HEK293 (cell line): ENCODE results near the gene SIRPB2.

Experiments
- CTCF ChIA-PET: fragments of 350-600 bp; formaldehyde crosslinking; extraction: SDS; loops from one replicate; lab custom pipeline; 2021; ENCODE audit warnings: antibody characterized with exemption; lab: Yijun Ruan, JAX
- POLR2A ChIA-PET: fragments of 300-600 bp; formaldehyde crosslinking; extraction: SDS; loops from one replicate; lab custom pipeline; 2020; ENCODE audit warnings: antibody characterized with exemption, inconsistent platforms; lab: Yijun Ruan, JAX
- H3K27ac ChIP-seq: fragments of 200-500 bp; sonication (Bioruptor generic); 2 replicates; pipeline ENCODE4 v1.5.1; 2014; ENCODE audit warnings: low read depth, low read length, control low read depth, inconsistent platforms; ENCODE audit errors: extremely low read depth
- H3K36me3 ChIP-seq, 2 experiments: fragments of 200-500 bp in 1 of 2; sonication (Bioruptor generic) in 1 of 2; 1 replicate in 1 of 2; 2 replicates in 1 of 2; pipeline ENCODE4 v1.5.1; 2014 to 2017; ENCODE audit warnings: inconsistent platforms in 2 of 2, low read length in 2 of 2; ENCODE audit not compliant: control insufficient read depth in 2 of 2, insufficient read depth in 1 of 2
- H3K4me1 ChIP-seq: fragments of 200-500 bp; sonication (Bioruptor generic); 2 replicates; pipeline ENCODE4 v1.5.1; 2014; ENCODE audit warnings: mild to moderate bottlenecking, low read length, inconsistent platforms; ENCODE audit not compliant: control insufficient read depth, insufficient read depth
- H3K4me3 ChIP-seq: 2 replicates; pipeline ENCODE4 v1.5.1; 2011; ENCODE audit warnings: low read depth, mild to moderate bottlenecking, control low read depth, low read length, moderate library complexity
- H3K9me3 ChIP-seq: fragments of 200-500 bp; sonication (Bioruptor generic); 2 replicates; pipeline ENCODE4 v1.5.1; 2014; ENCODE audit warnings: low read depth, low read length, inconsistent platforms; ENCODE audit not compliant: control insufficient read depth, insufficient read depth
- CTCF ChIP-seq: fragments of 450-650 bp; formaldehyde crosslinking; IDR thresholded peaks from 2 replicates; pipeline ENCODE4 v1.5.1; 2016; ENCODE audit warnings: missing biosample characterization, missing genetic modification characterization
- EGR2 ChIP-seq: fragments of 450-650 bp; formaldehyde crosslinking; IDR thresholded peaks from 2 replicates; pipeline ENCODE4 v1.5.1; 2016; ENCODE audit warnings: low read depth, missing biosample characterization, missing genetic modification characterization
- GLI2 ChIP-seq: fragments of 450-650 bp; formaldehyde crosslinking; IDR thresholded peaks from 2 replicates; pipeline ENCODE4; 2017; ENCODE audit warnings: missing biosample characterization, missing genetic modification characterization, low read depth, borderline replicate concordance
- SCRT1 ChIP-seq: fragments of 450-650 bp; formaldehyde crosslinking; IDR thresholded peaks from 2 replicates; pipeline ENCODE4 v1.5.1; 2016; ENCODE audit warnings: missing biosample characterization, missing genetic modification characterization, borderline replicate concordance
- SCRT2 ChIP-seq: fragments of 450-650 bp; formaldehyde crosslinking; IDR thresholded peaks from 2 replicates; pipeline ENCODE4 v1.5.1; 2016; ENCODE audit warnings: missing biosample characterization, missing genetic modification characterization
- WT1 ChIP-seq: fragments of 450-650 bp; formaldehyde crosslinking; IDR thresholded peaks from 2 replicates; pipeline ENCODE4 v1.5.1; 2016; ENCODE audit warnings: missing biosample characterization, missing genetic modification characterization
- ZBTB17 ChIP-seq: fragments of 450-650 bp; formaldehyde crosslinking; IDR thresholded peaks from 2 replicates; pipeline ENCODE4 v1.5.1; 2016; ENCODE audit warnings: missing biosample characterization, missing genetic modification characterization
- ZBTB26 ChIP-seq: fragments of 450-650 bp; formaldehyde crosslinking; optimal IDR thresholded peaks from 2 replicates; pipeline ENCODE3; 2016; ENCODE audit warnings: missing biosample characterization, mild to moderate bottlenecking, missing genetic modification characterization
- ZNF140 ChIP-seq: fragments of 450-650 bp; formaldehyde crosslinking; IDR thresholded peaks from 2 replicates; pipeline ENCODE4 v1.5.1; 2016; ENCODE audit warnings: missing biosample characterization, missing genetic modification characterization
- ZNF169 ChIP-seq: fragments of 450-650 bp; formaldehyde crosslinking; IDR thresholded peaks from 2 replicates; pipeline ENCODE4 v1.5.1; 2016; ENCODE audit warnings: missing biosample characterization, missing genetic modification characterization
- ZNF214 ChIP-seq: fragments of 450-650 bp; formaldehyde crosslinking; IDR thresholded peaks from 2 replicates; pipeline ENCODE4 v1.5.1; 2017; ENCODE audit warnings: missing biosample characterization, mild to moderate bottlenecking, missing genetic modification characterization, borderline replicate concordance
- ZNF366 ChIP-seq: fragments of 450-650 bp; formaldehyde crosslinking; conservative IDR thresholded peaks from 2 replicates; pipeline ENCODE4 v1.5.1; 2016; ENCODE audit warnings: missing biosample characterization, missing genetic modification characterization
- ZNF521 ChIP-seq: fragments of 450-650 bp; formaldehyde crosslinking; IDR thresholded peaks from 2 replicates; pipeline ENCODE4 v1.5.1; 2017; ENCODE audit warnings: missing biosample characterization, mild to moderate bottlenecking, missing genetic modification characterization
- ZNF530 ChIP-seq: fragments of 450-650 bp; formaldehyde crosslinking; IDR thresholded peaks from 2 replicates; pipeline ENCODE4 v1.5.1; 2016; ENCODE audit warnings: low read depth, missing biosample characterization, missing genetic modification characterization
- ZNF549 ChIP-seq: fragments of 450-650 bp; IDR thresholded peaks from 2 replicates; pipeline ENCODE4 v1.5.1; 2018; ENCODE audit warnings: missing biosample characterization, missing genetic modification characterization, mild to moderate bottlenecking, inconsistent platforms, moderate library complexity
- ZNF561 ChIP-seq: fragments of 450-650 bp; IDR thresholded peaks from 2 replicates; pipeline ENCODE4 v1.5.1; 2018; ENCODE audit warnings: missing biosample characterization, missing genetic modification characterization, borderline replicate concordance
- ZNF571 ChIP-seq: fragments of 450-650 bp; formaldehyde crosslinking; IDR thresholded peaks from 2 replicates; pipeline ENCODE4 v1.5.0; 2017; ENCODE audit warnings: missing biosample characterization, missing genetic modification characterization
- ZNF600 ChIP-seq: fragments of 450-650 bp; formaldehyde crosslinking; IDR thresholded peaks from 2 replicates; pipeline ENCODE4 v1.5.1; 2016; ENCODE audit warnings: missing biosample characterization, missing genetic modification characterization
- ZNF76 ChIP-seq: fragments of 450-650 bp; formaldehyde crosslinking; IDR thresholded peaks from 2 replicates; pipeline ENCODE4; 2016; ENCODE audit warnings: low read depth, missing biosample characterization, missing genetic modification characterization, borderline replicate concordance
- ZXDB ChIP-seq: fragments of 450-650 bp; formaldehyde crosslinking; IDR thresholded peaks from 2 replicates; pipeline ENCODE4 v1.5.1; 2016; ENCODE audit warnings: missing biosample characterization, missing genetic modification characterization
- TF ChIP-seq, protein P1 (sequence below): fragments of 450-650 bp; formaldehyde crosslinking; IDR thresholded peaks from 2 replicates; pipeline ENCODE4 v1.5.1; 2016; ENCODE audit warnings: missing biosample characterization, missing genetic modification characterization
- TF ChIP-seq, protein P2 (sequence below): fragments of 450-650 bp; formaldehyde crosslinking; conservative IDR thresholded peaks from 2 replicates; pipeline ENCODE4 v1.5.1; 2016; ENCODE audit warnings: low read depth, missing biosample characterization, missing genetic modification characterization

The SIRPB2 gene

GRCh38 chr20:1441133-1441532, 50.1 kb downstream of the SIRPB2 start:
- CTCF ChIA-PET, result interaction anchor here (0.5 to 1.8 kb wide), 4 partner anchors 63 to 336 kb away, joined by 3 to 5 read pairs (median 4); no protein-coding TSS in a partner anchor
- no peak overlapping the region for H3K27ac ChIP-seq
- H3K36me3 ChIP-seq, result peaks cover 21 to 54% of the 10 kb centered on the region in 2 experiments
- no peaks in the 10 kb centered on the region for H3K4me1 ChIP-seq
- H3K4me3 ChIP-seq, result no peak overlapping the region
- POLR2A ChIA-PET, result no interaction called here
- TF ChIP-seq ZNF530 (tag by site-specific recombination), result no peak
- TF ChIP-seq EGR2 (tag by site-specific recombination), result no peak
- TF ChIP-seq ZNF366 (tag by site-specific recombination), result no peak
- TF ChIP-seq ZBTB26 (tag by site-specific recombination), result no peak
- TF ChIP-seq ZNF549, result no peak
- no peak for TF ChIP-seq ZNF76 (tag by site-specific recombination)
- no peaks in the 10 kb centered on the region for H3K9me3 ChIP-seq

DNA sequence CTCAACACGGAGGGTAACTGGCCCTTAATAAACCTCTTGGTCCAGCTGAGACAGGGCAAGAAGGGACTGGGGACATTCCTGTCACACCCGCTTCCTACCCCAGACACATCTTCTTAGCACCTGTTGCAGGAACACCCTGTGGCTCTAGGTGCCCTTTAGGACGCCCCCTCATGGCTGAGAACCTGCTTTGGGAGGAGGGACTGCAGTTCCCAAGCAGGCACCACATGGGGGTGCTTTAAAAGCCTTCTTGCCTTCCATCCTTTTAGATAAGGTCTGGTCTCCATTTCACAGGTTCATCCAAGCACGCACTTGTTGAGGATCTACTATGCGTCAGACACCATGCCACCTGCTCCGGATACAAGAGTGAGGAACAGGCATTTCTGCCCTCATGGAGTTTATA, 51.2 kb downstream of the SIRPB2 start:
- Histone ChIP-seq H3K4me1 (no peaks in the 10 kb centered on the region), H3K9me3 (no peaks in the 10 kb centered on the region), H3K27ac (no peak overlapping the region), H3K36me3 (peaks cover 10 to 43% of the 10 kb centered on the region in 2 experiments; a peak in 2 of 3 replicates), H3K4me3 (no peak overlapping the region)
- TF ChIP-seq GLI2 (tag by site-specific recombination), result no peak
- TF ChIP-seq WT1 (tag by site-specific recombination), result no peak
- peak; percentile 75 for TF ChIP-seq SCRT1 (tag by site-specific recombination)
- TF ChIP-seq CTCF (tag by site-specific recombination), result peak; percentile 49; the same call in 1 of the 2 replicates
- no peak for TF ChIP-seq ZNF600 (tag by site-specific recombination)
- TF ChIP-seq SCRT2, result peak; percentile 80
- TF ChIP-seq, protein P1, sequence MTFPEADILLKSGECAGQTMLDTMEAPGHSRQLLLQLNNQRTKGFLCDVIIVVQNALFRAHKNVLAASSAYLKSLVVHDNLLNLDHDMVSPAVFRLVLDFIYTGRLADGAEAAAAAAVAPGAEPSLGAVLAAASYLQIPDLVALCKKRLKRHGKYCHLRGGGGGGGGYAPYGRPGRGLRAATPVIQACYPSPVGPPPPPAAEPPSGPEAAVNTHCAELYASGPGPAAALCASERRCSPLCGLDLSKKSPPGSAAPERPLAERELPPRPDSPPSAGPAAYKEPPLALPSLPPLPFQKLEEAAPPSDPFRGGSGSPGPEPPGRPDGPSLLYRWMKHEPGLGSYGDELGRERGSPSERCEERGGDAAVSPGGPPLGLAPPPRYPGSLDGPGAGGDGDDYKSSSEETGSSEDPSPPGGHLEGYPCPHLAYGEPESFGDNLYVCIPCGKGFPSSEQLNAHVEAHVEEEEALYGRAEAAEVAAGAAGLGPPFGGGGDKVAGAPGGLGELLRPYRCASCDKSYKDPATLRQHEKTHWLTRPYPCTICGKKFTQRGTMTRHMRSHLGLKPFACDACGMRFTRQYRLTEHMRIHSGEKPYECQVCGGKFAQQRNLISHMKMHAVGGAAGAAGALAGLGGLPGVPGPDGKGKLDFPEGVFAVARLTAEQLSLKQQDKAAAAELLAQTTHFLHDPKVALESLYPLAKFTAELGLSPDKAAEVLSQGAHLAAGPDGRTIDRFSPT, result no peak
- ChIA-PET POLR2A (no interaction called here), CTCF (interaction anchor here (0.7 to 1.9 kb wide), 7 partner anchors 19 to 337 kb away, joined by 3 to 5 read pairs (median 4); no protein-coding TSS in a partner anchor)

- Histone ChIP-seq H3K9me3 (no peaks in the 10 kb centered on the region), H3K27ac (no peak overlapping the region), H3K4me1 (no peaks in the 10 kb centered on the region), H3K4me3 (no peak overlapping the region), H3K36me3 (peaks cover 6 to 26% of the 10 kb centered on the region in 2 experiments; a peak in 2 of 3 replicates)
- CTCF ChIA-PET, result interaction anchor here (0.7 to 6.1 kb wide), 19 partner anchors 9 to 228 kb away, joined by 3 to 56 read pairs (median 4); no protein-coding TSS in a partner anchor
- POLR2A ChIA-PET, result interaction anchor here (0.8 kb wide), 1 partner anchor 113 kb away, joined by 4 read pairs; no protein-coding TSS in a partner anchor
- TF ChIP-seq ZNF561, result no peak
- no peak for TF ChIP-seq ZBTB17 (tag by site-specific recombination)
- TF ChIP-seq ZNF169 (tag by site-specific recombination), result no peak
- TF ChIP-seq, protein P2, sequence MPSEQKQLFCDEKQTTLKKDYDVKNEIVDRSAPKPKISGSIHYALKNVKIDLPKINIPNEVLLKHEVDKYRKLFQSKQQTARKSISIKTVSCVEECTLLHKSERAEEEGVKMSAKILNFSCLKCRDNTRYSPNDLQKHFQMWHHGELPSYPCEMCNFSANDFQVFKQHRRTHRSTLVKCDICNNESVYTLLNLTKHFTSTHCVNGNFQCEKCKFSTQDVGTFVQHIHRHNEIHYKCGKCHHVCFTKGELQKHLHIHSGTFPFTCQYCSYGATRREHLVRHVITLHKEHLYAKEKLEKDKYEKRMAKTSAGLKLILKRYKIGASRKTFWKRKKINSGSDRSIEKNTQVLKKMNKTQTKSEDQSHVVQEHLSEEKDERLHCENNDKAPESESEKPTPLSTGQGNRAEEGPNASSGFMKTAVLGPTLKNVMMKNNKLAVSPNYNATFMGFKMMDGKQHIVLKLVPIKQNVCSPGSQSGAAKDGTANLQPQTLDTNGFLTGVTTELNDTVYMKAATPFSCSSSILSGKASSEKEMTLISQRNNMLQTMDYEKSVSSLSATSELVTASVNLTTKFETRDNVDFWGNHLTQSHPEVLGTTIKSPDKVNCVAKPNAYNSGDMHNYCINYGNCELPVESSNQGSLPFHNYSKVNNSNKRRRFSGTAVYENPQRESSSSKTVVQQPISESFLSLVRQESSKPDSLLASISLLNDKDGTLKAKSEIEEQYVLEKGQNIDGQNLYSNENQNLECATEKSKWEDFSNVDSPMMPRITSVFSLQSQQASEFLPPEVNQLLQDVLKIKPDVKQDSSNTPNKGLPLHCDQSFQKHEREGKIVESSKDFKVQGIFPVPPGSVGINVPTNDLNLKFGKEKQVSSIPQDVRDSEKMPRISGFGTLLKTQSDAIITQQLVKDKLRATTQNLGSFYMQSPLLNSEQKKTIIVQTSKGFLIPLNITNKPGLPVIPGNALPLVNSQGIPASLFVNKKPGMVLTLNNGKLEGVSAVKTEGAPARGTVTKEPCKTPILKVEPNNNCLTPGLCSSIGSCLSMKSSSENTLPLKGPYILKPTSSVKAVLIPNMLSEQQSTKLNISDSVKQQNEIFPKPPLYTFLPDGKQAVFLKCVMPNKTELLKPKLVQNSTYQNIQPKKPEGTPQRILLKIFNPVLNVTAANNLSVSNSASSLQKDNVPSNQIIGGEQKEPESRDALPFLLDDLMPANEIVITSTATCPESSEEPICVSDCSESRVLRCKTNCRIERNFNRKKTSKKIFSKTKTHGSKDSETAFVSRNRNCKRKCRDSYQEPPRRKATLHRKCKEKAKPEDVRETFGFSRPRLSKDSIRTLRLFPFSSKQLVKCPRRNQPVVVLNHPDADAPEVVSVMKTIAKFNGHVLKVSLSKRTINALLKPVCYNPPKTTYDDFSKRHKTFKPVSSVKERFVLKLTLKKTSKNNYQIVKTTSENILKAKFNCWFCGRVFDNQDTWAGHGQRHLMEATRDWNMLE (tag by site-specific recombination), result no peak
- TF ChIP-seq ZNF140 (tag by site-specific recombination), result no peak
- TF ChIP-seq ZNF214 (tag by site-specific recombination), result no peak
- TF ChIP-seq ZXDB (tag by site-specific recombination), result no peak
- TF ChIP-seq ZNF521 (tag by site-specific recombination), result no peak
- TF ChIP-seq EGR2 (tag by site-specific recombination), result no peak
- no peak for TF ChIP-seq ZNF571 (tag by site-specific recombination)
Observed at GRCh38 chr20:1438361-1438760, 52.9 kb downstream of the SIRPB2 start.
